Right lobe of liver (tissue), 4 donors: ENCODE data around the gene HPX.

Experiments used
- POLR2A ChIP-seq: fragments of 450-650 bp; IDR thresholded peaks from one replicate; pipeline ENCODE4 v1.6.1; 2017; ENCODE audit warnings: antibody characterized with exemption, mild to moderate bottlenecking
- TF ChIP-seq, protein P1 (sequence below), 4 donors: fragments of 200-600 bp in 3 of 4; fragments of 450-650 bp in 1 of 4; IDR thresholded peaks; one replicate each; pipeline versions ENCODE4 v1.5.1 to v1.8.0; 2016 to 2022; ENCODE audit warnings: antibody characterized with exemption in 4 of 4, mild to moderate bottlenecking in 2 of 4
- donor health status: DM: no; HTN: no; CAD: no.
- donor health status: DM: no; HTN: no; CAD: no.
- donor health status: DM: no; HTN: yes; CAD: no.

DNA sequence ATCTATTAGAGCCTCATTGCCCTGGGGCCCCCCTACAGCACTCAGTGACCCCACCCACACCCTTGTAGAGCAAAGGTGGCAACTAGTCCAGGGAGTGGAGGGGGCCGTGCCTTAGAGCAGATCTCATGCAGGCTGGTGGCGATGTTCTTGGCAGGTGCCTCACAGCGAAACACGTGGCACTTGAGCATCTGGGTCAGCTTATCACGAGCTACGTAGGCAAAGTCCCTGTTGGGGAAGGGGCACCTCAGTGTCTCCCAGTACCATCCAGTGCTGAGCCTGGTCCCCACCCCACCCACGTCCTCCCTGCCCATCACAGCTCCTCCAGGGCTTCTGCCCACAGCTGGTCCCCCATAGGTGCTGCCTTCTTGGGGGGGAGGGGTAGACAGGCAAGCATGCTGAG is 39.3 kb downstream of the HPX start:
- TF ChIP-seq, protein P1, sequence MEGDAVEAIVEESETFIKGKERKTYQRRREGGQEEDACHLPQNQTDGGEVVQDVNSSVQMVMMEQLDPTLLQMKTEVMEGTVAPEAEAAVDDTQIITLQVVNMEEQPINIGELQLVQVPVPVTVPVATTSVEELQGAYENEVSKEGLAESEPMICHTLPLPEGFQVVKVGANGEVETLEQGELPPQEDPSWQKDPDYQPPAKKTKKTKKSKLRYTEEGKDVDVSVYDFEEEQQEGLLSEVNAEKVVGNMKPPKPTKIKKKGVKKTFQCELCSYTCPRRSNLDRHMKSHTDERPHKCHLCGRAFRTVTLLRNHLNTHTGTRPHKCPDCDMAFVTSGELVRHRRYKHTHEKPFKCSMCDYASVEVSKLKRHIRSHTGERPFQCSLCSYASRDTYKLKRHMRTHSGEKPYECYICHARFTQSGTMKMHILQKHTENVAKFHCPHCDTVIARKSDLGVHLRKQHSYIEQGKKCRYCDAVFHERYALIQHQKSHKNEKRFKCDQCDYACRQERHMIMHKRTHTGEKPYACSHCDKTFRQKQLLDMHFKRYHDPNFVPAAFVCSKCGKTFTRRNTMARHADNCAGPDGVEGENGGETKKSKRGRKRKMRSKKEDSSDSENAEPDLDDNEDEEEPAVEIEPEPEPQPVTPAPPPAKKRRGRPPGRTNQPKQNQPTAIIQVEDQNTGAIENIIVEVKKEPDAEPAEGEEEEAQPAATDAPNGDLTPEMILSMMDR (IDR thresholded peaks at IDR 0.05): no peak
- no peak for TF ChIP-seq POLR2A
